ENCODE data around the gene FDX2.

DNA sequence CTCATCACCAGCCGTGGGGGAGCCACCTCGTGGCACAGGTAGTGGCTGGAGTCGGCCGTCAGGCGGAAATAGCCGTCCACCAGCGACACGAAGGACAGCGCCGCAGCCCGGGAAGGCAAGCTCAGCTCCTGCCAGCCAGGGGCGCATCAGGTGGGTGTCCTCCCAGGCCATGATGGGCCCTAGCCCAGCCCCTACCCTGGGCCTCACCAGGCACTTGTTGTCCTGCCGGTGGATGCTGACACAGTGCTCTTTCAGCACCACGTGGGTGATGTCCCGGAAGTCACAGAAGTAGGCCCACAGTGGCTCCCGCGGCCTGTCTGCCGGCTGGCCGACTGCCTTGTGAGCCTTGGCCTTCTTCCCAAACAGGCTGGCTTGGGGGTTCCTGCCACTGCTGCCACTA, 48.8 kb upstream of the FDX2 start:
- TF ChIP-seq, protein P1, sequence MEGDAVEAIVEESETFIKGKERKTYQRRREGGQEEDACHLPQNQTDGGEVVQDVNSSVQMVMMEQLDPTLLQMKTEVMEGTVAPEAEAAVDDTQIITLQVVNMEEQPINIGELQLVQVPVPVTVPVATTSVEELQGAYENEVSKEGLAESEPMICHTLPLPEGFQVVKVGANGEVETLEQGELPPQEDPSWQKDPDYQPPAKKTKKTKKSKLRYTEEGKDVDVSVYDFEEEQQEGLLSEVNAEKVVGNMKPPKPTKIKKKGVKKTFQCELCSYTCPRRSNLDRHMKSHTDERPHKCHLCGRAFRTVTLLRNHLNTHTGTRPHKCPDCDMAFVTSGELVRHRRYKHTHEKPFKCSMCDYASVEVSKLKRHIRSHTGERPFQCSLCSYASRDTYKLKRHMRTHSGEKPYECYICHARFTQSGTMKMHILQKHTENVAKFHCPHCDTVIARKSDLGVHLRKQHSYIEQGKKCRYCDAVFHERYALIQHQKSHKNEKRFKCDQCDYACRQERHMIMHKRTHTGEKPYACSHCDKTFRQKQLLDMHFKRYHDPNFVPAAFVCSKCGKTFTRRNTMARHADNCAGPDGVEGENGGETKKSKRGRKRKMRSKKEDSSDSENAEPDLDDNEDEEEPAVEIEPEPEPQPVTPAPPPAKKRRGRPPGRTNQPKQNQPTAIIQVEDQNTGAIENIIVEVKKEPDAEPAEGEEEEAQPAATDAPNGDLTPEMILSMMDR (IDR thresholded peaks at IDR 0.05) = no peak
- TF ChIP-seq POLR2A (IDR thresholded peaks at IDR 0.05) = no peak

Data from right lobe of liver (tissue), 4 donors.